HG02970 (cell line): Measurements from ENCODE around the gene SEZ6.
A peak's percentile ranks its signal among the peaks of the same experiment; 100 is the strongest.

Experiments used
- ATAC-seq: cut with Tn5 transposase; IDR thresholded peaks from one replicate; pipeline ENCODE4 v1.9.1; 2021; ENCODE audit warnings: mild to moderate bottlenecking, moderate library complexity, moderate number of reproducible peaks; ENCODE audit not compliant: unreplicated experiment, low FRiP score

The SEZ6 gene

DNA sequence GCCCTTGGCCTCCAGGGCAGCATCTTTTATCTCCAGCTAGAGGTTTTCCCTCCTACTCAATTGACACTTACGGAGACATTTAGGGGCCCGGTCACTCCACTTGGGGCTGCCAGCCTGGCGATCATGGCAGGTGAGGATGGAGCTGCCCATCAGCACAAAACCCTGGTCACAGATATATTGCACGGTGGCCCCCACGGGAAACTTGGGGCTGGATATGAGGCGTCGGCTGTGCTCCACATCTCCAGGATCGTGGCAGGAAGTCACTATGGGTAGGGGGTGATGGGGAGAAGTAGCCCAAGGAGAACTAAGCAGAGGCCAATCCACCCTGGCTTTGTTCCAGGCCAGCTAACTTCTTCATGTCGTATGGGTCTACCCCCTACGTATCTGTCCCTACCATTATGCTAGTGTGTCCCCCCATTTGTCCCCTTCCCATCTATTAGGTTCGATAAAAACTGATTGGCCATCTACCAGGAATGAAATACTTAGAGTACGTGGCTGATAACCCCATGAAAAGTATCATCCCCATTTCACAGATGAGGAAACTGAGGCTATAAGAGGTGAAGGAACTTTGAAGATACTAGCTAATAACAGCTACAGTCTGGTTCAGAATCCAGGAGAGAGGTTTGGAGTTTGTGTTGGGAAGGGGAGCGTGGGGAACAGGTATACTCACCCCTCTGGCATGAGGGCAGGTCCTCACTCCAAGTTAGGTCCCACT lies 48.4 kb downstream of the SEZ6 start:
- ATAC-seq: no peak

DNA sequence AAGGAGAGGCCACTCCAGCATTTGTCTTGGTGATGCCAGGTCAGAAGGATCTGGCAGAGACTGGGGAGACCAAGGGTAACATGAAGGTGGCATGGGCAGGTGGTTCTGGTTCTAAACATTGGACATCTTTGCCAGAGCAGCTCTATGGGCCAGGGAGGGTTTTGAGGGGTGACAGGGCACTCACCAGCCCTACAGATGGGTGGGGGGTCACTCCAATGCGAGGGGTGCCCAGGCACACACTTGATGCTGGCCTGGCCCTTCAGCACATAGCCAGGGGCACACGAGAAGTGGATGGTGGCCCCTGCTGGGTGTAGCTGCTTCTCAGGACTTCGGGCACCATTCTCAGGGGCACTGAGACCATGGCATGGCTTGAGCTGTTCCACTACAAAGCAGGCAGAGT lies 49.0 kb downstream of the SEZ6 start:
- ATAC-seq: no peak

DNA sequence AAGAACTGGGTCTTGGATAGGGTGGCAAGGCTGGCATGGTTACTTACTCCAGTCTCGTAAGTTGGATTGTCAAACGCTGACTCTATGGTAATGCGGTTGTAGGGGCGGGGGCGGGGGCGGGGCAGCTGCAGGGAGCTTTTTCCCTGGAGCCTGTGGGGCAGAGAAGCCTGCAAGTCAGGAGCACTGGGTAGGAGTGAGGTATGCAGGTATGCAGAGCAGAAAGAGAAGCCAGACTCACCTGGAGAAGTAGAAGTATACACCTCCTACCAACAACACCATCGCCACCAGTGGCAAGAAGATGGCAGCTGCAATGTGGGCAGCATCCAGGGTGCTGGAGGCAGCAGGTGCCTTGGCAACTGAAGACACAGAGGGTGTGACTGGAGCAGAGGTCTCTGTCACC lies 49.7 kb downstream of the SEZ6 start:
- ATAC-seq: no peak

DNA sequence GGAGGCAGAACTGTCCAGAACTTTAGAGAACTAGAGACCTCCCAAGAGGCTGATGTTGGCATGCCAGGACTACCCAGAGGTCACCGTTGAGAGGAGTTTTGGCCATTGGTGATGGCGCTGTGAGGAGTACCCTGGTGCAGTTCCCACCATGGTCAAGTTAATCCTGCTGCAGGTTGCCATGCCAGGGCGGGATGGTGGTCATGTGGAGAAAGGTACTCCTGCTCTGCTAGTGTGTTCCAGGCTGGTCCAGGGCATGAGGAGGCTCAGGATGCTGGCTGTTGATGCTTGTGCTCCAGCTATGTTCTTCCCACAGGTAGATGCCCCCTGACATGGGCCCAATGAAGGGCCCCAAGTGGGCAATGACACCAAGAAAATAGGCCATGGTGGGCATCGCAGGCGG lies 50.4 kb downstream of the SEZ6 start:
- ATAC-seq: no peak

DNA sequence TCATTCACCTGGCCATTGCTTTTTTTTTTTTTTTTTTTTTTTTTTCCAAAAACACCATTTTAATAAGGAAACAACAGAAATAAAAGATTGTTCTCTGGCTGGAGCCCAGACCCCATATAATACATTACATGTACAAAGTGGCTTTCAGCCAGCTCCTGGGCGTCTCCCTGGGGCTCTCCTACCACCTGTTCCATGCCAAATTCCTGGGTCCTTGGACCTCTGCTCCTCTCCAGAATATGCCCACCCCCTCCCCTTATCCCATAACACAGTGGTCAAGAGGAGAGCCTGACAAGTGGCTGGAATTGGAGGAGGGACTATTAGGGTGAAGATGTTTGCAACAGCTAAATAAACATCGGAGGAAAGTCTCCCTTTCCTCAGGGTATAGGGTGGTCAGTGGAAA lies 50.9 kb downstream of the SEZ6 start:
- no peak for ATAC-seq

DNA sequence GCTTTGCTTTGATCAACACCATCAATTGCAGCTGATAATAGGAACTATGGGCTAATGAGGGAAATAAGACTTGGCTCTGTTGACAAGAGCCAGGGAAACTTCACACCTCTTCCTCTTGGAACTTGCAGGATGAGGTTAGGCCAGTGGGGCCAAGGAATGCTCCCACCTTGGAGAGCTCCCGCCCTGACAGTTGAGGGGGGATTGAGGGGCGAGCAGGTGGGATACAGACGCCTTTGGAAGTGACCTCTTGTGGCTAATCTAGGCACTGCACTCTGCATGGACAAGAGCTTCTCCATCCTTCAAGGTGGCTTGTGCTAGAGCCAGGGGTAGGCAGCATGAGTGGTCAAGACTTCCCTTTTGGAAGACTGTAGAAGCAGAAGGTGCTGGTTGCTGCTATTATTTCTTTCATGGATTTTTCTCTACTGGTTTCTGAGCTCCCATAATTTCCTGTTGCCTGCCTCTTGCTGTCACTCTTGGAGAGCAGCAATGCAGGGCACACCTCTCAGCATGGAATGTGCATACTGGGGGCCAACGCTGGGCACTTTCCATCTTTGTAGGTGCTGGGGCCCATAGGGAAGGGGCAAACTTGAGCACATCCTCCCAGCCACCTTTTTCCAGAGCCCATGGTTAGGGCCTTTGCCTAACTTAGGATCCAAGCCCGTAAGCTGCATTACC lies 52.3 kb downstream of the SEZ6 start:
- ATAC-seq: no peak

DNA sequence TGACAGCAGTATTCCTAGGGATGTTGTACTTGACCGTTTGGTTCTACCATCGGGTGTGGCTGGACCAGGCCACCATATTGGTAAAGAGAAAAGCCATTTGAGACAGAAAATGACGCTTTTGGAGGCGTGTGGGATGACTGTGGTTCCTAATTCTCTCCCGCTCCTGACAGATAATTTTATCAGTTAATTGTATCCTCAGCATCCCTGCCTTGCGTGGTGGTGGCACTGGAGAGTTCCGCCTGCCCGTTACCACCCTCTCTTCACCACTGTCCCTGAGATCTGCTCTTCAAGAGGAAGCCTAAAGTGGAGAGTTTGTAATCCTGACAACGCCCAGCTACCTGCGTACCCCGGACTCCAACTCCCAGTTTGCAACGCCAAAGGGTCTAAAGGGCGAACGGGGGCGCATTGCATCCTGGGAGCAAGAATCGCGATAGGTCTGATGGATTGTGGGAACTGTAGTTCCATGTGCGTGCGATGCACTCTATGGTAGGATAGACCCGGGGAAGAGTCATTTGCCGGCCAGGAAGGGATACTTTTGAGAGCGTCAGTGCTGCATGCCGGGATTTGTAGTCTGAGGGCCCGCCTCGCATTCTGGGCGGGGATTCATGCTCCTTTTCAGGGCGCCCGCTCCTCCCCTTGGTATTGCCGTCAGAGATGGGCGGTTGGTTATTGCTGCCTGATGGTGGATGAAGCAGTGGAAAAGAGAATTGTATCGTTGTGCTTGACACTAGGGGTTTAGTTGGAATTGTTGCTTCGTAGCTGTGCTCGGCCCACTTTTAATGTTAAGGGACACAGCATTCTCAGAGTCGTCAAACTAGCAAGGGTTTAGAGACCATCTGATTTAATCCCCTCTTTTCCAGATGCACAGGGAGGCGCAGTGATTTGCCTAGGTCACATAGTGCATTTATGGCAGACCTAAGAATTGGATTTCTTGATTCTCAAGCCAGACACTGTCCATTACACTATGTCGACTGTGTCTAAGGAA lies 53.5 kb downstream of the SEZ6 start:
- ATAC-seq: peak; percentile 47

DNA sequence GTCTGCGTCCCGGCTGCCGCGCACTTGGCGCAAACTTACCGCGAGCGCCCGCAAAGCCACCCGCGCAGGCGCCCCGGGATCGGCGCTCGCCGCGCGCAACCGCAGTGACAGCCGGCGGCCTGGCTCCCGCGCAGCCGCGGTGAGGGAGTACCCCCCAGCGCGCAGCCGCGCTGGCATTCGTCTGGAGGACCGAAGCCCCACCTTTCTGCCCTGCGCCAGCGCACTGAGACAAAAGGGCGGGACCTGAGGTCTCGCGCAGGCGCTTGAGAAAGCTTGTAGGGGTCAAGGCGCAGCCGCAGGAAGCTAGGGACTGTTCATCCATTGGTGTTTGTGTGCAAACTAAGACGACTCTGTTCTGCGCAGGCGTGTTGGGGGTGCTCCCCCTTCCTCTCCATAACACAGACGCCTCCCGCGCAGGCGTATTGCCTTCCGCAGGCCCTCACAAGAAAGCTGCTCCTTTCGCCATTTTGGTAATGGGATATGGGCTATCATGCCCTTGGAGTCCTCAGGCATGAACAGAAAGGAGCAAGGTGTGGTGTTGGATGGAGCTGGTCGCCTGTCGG lies 54.3 kb downstream of the SEZ6 start, which contains the start of gene PHF12:
TSS of gene PHF12 (minus strand) at position 91 of the 563 bp plus-strand sequence. CDS start 558 bp downstream, outside the sequence.
- ATAC-seq: peak; percentile 51

DNA sequence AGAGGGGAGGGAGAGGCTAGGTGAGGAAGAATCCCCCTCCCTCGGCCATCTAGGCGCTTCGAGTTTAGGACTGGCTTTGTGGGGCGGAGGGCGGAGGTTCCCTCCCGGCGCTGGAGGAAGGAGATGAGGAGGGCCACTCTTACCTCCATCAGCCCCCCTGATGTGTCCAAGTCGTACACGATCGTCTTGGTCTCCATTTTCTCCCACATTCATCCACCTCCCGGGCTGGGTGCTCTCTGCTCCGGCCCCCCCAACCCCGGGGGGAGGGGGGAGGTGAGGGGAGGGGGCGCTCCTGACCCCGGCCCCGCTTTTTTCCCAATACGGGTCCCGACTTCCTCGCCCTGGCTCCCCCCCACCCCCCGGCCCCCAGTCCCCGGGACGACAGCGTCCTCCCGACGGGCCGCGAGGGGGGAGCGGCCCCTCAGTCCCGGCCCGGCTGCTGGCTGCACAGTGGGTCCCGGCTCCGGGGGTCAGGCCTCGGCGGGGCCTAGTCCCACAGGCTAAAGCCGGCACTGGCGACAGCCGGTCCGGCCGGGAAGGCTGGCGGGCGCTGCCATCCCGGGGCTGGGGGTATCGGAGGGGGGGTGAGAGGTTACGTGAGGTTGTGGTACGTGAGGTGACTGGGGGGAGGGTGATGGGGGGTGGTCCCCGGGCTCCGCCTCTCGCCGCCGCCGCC lies 54.9 kb downstream of the SEZ6 start:
- ATAC-seq: peak; percentile 0

DNA sequence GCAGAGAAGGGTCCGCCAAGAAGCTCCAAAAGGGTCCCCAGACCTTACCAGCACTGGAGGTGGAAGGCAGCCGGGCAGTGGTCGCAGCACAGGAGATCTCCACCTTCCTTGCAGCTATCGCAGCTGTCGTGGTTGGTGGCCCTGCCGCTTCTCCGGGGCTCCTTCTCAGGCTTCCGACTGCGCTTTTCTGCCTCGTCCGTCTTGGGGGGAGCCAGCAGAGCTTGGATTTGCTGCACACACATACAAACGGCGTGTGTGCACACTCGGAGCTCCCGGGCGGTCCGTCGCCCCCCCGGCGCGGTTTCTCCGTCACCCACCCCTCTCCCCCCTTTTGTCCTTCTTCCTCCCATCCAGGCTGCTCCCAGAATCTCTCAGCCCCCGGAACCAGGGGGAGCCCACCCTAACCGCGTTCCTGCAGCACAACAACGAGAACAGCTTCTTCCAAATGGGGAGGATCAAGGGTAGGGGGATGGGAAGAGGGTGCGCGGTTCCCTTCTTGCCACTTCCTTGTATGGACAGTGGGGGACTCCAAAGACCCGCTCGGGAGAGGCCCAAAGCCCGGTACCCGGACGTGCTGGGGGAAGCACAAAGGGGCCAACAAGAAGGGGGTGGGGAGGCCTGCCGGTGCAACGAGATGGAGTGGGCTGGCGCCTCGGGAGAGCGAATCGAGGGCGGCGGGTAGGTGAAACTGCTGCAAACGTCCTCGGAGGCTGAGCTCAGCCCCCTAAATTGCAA lies 55.6 kb downstream of the SEZ6 start:
- ATAC-seq: no peak

DNA sequence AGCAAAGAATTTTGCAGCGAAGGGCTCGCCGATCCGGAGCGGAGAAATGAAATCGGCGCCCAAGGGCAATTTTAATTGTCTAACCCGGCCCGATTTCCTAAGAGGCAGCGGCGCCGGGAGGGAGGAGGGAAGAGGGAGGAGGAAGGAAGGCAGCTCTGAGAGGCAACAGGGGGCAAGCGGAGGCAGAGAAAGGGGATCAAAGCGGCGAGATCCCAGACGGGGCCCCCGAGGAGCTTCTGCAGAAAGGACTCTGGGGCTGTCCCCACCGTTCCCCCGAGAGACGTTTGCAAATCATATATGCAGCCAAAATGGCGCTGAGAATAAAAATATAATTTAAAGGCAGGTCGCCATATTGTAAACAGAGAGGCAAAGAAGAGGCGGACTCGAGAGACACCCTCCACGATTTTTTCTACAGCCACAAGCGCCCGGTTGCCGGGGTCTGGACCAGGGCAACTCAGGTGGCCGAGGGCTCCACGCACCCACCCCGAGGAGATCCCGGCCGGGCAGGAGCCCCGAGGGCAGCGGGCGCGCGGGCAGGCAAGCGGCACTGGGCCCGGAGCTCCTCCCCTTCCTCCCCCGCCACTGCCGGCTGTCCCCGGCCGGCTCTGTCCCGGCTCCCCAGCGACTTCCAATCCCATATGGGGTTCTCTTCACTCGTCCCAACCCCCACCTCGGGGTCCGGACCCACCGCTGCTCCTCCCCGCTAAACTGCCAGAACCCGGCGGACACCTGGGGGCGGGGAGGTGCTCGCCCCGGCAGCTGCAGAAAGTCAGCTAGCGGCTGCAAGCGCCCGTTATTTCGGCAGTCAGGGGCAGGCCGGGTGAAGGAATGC lies 56.4 kb downstream of the SEZ6 start:
- no peak for ATAC-seq

DNA sequence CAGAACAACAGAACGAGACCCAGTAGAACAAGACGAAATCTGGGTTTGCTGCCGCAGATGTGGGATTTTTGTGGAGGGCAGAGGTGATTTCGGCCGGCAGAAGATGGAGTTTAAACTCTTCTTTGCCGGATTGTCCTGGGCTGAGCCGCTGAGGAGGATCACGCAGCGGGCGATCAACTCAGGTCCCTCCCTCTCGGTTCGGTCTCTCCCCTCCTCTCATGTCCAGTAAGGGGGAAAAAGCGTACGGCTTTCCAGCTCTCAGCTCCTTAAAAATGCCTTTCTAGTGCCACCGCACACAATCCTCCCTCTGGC lies 57.0 kb downstream of the SEZ6 start:
- ATAC-seq: no peak

DNA sequence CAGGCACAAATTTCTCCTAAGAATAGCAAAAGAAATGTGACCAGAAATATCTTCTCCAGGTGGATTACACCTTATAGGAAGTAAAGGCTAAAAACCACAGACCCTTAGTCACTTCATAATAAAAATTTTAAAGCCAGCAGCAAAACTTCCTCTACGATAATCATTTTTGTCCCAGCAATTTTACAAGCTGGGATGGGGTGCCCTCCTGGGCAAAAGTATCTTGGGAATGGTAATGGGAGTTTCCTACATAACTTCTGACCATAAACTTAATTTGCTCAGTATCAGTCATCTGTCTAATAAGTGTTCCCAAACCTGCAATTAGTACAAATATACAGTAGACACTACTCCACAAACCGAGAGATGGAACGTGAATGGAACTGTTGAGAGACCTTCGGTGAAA lies 57.5 kb downstream of the SEZ6 start:
- no peak for ATAC-seq

DNA sequence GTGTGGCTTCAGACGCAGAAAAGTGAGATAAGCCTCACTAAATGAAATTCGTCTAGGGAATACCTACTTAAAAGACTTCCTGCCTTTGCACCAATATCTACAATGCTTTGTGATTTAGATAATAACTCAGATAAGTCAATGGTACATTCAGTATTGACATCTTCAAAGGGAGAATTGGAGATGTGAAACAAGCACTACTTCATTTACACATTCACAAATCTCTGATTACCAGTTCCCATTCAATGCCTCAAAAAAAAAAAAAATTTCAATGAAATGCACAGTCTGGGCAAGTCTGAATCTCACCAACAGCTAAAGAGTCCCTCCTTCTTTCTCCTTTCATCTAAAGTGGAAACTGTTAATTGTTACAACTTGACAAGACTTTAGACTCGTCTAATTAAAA lies 58.2 kb downstream of the SEZ6 start:
- no peak for ATAC-seq

DNA sequence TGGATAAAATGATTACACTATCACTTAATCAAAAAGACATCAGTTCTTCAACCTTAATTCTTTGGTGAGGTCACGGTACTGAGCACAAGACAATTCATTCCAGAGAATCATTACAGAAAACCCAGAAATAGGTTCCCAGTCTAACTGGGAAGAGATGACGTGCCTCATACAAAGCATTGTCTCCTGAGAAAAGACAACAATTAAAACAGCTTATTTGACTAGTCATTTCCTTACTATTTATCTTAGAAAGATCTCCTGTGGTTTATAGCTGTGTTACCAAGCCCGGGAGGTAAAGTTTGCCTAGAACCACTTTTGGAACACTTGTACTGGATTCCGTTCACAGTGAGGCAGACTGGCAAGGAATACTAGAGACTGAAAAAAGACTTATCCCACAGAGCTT lies 59.6 kb downstream of the SEZ6 start:
- no peak for ATAC-seq

DNA sequence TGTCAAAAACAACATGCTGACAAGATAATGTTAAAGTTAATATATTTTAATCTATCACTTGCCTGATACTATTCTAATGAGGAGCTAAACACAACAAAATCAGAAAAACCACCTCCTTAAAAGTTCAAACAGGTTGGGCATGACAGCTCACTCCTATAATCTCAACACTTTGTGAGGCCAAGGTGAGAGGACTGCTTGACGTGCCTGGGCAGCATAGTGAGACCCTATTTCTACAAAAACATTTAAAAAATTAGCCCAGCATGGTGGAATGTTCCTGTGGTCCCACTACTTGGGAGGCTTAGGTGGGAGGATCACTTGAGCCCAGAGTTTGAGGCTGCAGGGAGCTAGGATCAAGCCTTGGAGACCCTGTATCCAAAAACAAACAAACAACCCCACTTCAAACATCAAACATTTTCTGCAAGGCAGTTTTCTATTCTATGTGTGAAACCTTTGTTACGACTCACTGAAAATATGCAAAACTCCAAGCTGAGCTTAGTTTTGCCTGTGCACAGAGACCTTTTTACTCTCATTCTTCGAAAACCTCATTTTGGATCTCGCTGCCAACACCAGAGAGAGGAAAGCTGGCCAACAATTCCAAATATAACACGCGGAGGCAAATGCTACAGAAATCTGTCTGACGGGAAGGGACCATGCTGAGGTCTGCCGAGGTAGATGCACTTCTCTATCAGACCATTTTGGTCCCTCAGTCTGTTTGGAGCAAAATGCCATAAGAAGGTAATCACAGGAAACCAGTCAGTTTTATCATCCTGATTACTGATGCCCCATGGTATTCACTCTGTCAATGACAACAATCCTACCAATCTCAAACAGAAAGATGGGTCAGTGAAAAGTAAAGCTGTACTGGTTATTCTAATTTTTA lies 60.7 kb downstream of the SEZ6 start:
- no peak for ATAC-seq

DNA sequence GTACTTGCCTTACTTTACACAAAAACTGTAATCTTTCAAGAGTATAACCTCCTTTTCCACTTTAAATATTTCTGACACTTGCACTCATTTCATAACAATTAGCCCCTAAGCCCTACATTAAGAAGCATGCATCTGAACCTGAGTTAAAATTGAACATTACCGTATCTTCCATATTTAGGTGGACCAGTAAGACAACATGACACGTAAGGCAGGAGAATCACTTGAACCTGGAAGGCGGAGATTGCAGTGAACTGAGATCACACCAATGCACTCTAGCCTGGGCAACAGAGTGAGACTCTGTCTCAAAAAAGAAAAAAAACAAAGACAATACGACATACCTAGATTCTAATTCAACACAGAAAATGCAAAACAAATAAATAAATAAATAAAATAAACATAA lies 61.5 kb downstream of the SEZ6 start:
- no peak for ATAC-seq

DNA sequence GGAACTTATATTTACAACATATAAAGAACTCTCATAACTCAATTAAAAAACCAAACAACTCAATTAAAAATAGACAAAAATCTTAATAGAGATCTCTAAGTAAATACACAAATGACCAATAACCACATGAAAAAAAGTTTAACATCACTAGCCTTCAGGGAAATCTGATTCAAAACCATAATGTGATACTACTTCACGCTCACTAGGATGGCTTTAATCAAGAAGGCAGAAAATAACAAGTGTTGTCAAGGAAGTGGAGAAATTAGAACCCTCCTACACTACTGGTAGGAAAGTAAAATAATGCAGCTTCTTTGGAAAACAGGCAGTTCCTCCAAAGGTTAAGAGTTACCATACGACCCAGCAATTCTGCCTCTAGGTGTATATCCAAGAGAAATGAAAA lies 62.9 kb downstream of the SEZ6 start:
- ATAC-seq: no peak
